Prostate gland (tissue), 2 donors: ENCODE results near the gene CORO7.
"Not testable (repeated sequence)": the region's sequence is repeated elsewhere in the genome, so short reads cannot be mapped to it uniquely, and the experiment has no call there.

ENCODE experiments used
- CTCF ChIP-seq, 4 experiments: fragments of 200-600 bp in 2 of 4; fragments of 450-650 bp in 2 of 4; sonication (generic) in 2 of 4; IDR thresholded peaks; 1 replicate in 3 of 4; 2 replicates in 1 of 4; pipeline ENCODE4 v1.5.1; 2016 to 2019; ENCODE audit warnings: antibody characterized with exemption in 4 of 4, mild to moderate bottlenecking in 2 of 4, moderate library complexity in 2 of 4
- POLR2A ChIP-seq: fragments of 450-650 bp; IDR thresholded peaks from one replicate; pipeline ENCODE4 v1.6.1; 2016; ENCODE audit warnings: antibody characterized with exemption, mild to moderate bottlenecking
- POLR2AphosphoS5 ChIP-seq: sonication (generic); formaldehyde crosslinking; IDR thresholded peaks from one replicate; pipeline ENCODE4 v1.6.1; 2017; ENCODE audit warnings: antibody characterized with exemption

GRCh38 chr16:4344300-4344982 lies 72.0 kb downstream of the CORO7 start:
- TF ChIP-seq CTCF (IDR thresholded peaks at IDR 0.05); POLR2A; POLR2AphosphoS5: not testable (repeated sequence)
